ENCODE measurements around the gene EPB41L3.

- TF ChIP-seq CTCF (IDR thresholded peaks at IDR 0.05) (no peak), ZFX (IDR thresholded peaks at IDR 0.05; ENCODE audit: borderline replicate concordance) (no peak)
These were observed 37.6 kb downstream of the EPB41L3 start for GRCh38 chr18:5506174-5506573.

Measured in 22Rv1 (cell line).